ENCODE results near the gene NFIA.

Gene NFIA

DNA sequence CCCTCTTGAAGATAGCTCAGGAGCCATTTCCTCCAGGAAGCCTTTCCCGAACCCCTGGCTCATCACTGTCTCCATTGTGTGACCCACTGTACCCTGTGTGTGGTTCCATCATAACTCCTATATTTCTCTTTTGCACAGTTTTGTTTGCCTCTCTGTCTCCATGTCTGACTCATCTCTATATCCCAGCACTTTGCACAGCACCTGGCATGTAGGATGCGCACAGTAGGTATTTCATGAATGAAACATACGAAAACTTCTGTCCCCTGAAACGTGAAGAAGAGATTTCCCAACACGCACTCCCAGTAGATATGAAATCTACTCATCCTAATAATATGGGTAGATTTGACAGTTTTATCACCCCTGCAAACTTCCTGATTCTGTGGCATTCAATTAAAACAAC is 275.2 kb downstream of the NFIA start:
- DNase-seq (ENCODE audit: low spot score): no peak
- TF ChIP-seq, protein P1, sequence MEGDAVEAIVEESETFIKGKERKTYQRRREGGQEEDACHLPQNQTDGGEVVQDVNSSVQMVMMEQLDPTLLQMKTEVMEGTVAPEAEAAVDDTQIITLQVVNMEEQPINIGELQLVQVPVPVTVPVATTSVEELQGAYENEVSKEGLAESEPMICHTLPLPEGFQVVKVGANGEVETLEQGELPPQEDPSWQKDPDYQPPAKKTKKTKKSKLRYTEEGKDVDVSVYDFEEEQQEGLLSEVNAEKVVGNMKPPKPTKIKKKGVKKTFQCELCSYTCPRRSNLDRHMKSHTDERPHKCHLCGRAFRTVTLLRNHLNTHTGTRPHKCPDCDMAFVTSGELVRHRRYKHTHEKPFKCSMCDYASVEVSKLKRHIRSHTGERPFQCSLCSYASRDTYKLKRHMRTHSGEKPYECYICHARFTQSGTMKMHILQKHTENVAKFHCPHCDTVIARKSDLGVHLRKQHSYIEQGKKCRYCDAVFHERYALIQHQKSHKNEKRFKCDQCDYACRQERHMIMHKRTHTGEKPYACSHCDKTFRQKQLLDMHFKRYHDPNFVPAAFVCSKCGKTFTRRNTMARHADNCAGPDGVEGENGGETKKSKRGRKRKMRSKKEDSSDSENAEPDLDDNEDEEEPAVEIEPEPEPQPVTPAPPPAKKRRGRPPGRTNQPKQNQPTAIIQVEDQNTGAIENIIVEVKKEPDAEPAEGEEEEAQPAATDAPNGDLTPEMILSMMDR (IDR thresholded peaks at IDR 0.05; ENCODE audit: extremely low read depth, missing control alignments): no peak

DNA sequence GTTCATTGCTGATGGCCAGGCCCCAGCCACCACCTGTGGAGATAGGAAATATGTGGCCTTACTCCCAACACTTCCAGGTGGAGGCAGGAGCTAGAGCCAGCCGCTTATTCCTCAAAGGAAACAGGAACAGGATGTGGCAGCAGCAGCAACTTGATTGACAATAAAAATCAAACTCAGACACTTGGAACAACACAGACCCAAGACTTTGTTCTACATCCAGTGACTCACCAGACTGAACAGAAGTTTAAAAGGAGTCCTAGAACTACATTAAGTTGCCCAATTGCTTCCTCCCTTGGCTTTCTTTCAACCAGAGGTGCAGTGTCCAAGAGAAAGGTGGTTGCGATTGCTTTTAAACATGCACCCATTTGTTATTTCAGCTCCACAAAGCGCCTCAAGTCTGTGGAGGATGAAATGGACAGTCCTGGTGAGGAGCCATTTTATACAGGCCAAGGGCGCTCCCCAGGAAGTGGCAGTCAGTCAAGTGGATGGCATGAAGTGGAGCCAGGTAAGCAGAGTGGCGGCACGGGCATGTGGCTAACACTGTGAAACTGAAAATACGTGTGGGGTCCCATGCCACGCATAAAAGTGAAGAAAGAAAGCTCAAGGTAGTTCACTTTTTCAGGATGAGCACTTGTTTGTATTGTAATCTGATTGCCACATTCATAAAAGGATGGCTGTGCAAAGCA is 276.6 kb downstream of the NFIA start:
- TF ChIP-seq, protein P1 (IDR thresholded peaks at IDR 0.05; ENCODE audit: extremely low read depth, missing control alignments): no peak
- DNase-seq (ENCODE audit: low spot score): no peak

DNA sequence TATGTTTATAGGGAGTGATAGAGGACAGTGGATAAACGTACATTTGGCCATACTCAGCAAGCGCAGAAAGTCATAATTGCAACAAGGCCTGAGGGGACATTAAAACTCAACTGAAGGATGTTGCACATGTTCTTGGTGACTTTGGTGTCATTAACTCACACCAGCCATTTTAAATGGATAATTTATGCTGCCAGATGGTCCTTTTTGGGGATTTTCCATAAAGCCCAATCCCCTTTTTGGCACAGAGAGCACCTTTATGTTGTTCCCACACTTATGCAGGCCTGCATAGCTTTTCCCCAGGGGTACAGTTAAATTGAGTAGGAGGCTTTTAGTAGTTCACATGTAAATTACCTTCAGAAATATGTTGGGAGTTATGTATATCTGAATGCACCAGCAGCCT is 279.6 kb downstream of the NFIA start:
- no peak for DNase-seq (ENCODE audit: low spot score)
- TF ChIP-seq, protein P1 (IDR thresholded peaks at IDR 0.05; ENCODE audit: extremely low read depth, missing control alignments): no peak

DNA sequence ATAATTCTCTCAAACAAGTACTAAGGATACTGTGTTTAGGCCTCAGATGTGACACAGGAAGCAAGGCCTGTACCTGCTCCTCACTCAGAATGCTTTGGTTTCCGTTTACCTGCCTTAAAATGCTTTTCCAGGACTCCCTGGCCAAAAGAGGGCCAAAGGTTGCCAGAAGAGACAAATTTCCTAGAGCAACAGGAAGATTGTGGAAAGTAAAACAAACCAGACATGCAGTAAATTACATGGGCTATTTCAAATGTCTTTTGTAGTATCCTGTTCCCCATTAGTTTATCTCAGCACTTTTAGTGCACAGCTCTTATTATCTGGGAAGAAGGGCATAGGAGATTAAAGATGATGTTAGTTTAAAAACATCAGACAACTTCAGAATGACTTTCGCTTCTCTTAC is 280.0 kb downstream of the NFIA start:
- TF ChIP-seq, protein P1 (IDR thresholded peaks at IDR 0.05; ENCODE audit: extremely low read depth, missing control alignments): no peak
- DNase-seq (ENCODE audit: low spot score): no peak

DNA sequence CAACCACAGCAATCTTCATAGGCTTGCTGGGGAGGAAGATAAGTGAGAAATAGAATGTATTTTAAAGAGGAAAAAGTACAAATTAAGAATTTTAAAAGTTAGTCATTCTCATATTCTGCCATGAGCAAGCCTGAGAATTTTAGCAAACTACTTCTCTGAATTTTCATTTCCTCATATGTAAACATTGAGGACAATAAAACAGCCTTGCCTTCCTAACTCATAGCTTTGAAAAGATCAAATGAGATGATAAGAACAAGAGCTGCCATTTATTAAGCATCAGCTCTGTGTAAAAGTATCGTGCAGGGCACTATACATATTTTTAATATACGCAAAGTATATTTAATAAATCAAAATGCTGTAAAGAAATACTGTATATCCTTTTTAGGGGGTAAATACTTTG is 286.0 kb downstream of the NFIA start:
- TF ChIP-seq, protein P1 (IDR thresholded peaks at IDR 0.05; ENCODE audit: extremely low read depth, missing control alignments): no peak
- no peak for DNase-seq (ENCODE audit: low spot score)

DNA sequence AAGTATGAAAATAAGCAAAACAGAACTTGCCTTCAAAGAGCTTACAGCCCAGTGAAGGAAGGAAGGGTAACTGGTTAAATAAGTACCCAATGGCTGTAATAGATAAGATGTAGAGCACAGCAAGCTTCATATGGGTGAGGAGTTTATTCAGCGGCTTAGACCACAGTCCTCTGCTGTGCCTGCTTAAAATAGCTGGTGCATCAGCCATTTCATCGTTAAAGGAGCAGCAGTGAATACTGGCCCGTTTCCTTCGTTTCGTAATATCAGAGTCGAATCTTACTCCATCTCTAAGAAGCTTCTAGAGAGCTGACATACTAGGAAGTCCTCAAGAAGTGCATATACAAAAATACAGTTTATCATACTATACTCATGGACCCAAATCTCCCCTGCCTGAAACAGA is 286.5 kb downstream of the NFIA start:
- DNase-seq (ENCODE audit: low spot score): no peak
- TF ChIP-seq, protein P1 (IDR thresholded peaks at IDR 0.05; ENCODE audit: extremely low read depth, missing control alignments): no peak

DNA sequence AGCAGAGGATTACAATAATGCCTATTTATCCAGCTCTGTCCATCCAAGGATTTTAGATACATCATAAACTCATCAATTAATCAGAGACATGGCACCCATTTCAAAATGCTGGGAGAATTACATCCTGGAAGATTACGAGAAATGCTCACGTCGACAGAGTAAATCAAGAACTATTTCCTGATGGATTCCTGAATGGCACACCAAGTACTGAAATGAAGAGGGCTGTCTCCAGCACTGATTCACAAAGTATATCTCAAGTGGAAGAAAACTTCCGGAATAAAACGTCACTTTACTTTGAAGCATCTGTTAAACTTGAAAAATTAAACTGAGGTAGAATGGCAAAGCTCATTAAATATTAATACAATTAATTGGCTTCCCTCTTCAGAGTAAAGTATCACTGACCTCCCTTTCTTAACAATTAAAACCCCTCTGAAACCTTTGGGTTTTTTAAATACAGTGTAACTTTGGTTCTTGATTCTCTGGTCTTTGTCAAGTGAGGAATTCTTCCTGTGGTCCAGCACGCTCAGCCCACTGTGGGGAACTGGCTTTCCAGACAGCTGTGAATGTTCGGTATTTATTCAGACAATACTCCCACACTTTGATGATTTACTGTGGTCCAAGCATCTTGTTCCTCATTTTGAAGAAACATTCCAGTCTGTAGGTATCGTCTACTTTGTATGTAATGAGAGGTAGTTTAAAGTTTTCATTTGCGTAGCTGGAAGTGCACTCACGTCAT is 288.0 kb downstream of the NFIA start:
- TF ChIP-seq, protein P1 (IDR thresholded peaks at IDR 0.05; ENCODE audit: extremely low read depth, missing control alignments): no peak

More for the DNA sequence above, 288.0 kb downstream of the NFIA start:
- DNase-seq (ENCODE audit: low spot score): no peak
